Naive B cell (primary cell): Measurements from ENCODE around the gene WWTR1. TPM values are rescaled to one million over a fixed set of nuclear protein-coding genes. Genes with fewer than 3 reads are reported as not detected.

Experiments used
- ATAC-seq, 2 donors: fragments of 150-1000 bp; cut with Tn5 transposase; 2 replicates each; pipeline ENCODE4 v1.10.0; 2021; ENCODE audit warnings: low read depth in 2 of 2, mild to moderate bottlenecking in 2 of 2, moderate library complexity in 2 of 2
- DNase-seq: peaks from one replicate; pipeline ENCODE4 v3.0.0; 2022
- H3K27ac Mint-ChIP-seq, 6 donors: one replicate each; pipeline ENCODE4 v1.8.0; 2020 to 2022; ENCODE audit warnings: mild to moderate bottlenecking in 6 of 6, mixed read lengths in 6 of 6, moderate library complexity in 5 of 6, inconsistent platforms in 2 of 6
- H3K27me3 Mint-ChIP-seq, 3 donors: one replicate each; pipeline ENCODE4 v1.8.0; 2021 to 2022; ENCODE audit warnings: mixed read lengths in 3 of 3, mild to moderate bottlenecking in 1 of 3
- H3K36me3 Mint-ChIP-seq, 2 donors: one replicate each; pipeline ENCODE4 v1.8.0; 2020 to 2022; ENCODE audit warnings: mixed read lengths in 2 of 2, inconsistent platforms in 1 of 2, mild to moderate bottlenecking in 1 of 2
- H3K4me1 Mint-ChIP-seq, 3 donors: one replicate each; pipeline ENCODE4 v1.8.0; 2020 to 2022; ENCODE audit warnings: mixed read lengths in 3 of 3, inconsistent platforms in 1 of 3, mild to moderate bottlenecking in 1 of 3, moderate library complexity in 1 of 3
- H3K4me3 Mint-ChIP-seq, 8 donors: one replicate each; pipeline ENCODE4 v1.8.0; 2020 to 2022; ENCODE audit warnings: mild to moderate bottlenecking in 8 of 8, mixed read lengths in 8 of 8, moderate library complexity in 8 of 8, inconsistent platforms in 2 of 8
- H3K9me3 Mint-ChIP-seq, 7 donors: one replicate each; pipeline ENCODE4 v1.8.0; 2020 to 2022; ENCODE audit warnings: mixed read lengths in 7 of 7, mild to moderate bottlenecking in 5 of 7, inconsistent platforms in 2 of 7, moderate library complexity in 1 of 7
- polyA plus RNA-seq, 6 donors: library from polyadenylated mRNA; unstranded; fragments of 300-500 nt; fragmentation: Illumina TruSeq; gene quantifications; one replicate each; pipeline ENCODE4 v1.2.3, GENCODE V29; 2021; ENCODE audit warnings: low read depth in 6 of 6

Gene WWTR1
- polyA plus RNA-seq, 6 donors from 2014 or later: 0.61 TPM; not detected in 5

DNA sequence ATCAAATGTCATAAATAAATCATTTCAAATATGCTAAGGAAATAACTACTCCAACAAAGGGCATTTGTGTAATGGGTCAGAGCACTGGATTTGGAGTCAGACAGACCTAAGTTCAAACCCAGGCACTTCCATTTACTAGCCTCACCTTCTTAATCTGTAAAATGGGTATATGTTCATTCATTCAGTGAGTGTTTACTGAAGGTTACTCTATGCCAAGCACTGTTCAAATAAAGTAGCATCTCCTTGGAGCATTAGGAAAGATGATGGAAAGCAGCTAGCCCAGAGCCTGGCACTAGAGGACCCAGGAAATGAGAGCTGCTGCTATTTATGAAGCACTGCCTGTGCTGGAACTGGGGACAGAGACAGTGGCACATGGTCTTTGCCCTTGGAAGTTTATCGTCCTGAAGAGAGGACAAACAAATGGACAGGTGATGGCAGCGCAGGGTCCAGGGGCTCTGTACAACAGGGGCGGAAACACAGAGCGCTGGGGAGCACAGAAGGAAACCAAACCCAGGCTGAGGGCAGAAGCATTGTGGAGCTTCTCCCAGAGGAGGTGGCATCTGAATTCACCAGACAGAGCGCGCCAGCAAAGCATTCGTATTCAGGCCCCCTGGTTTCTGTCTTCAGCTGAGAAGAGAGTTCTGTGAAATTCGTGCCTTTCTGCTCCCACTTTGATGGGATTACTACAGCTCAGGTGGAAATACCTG lies 164.4 kb downstream of the WWTR1 start:
- Mint-ChIP-seq H3K27ac (peak overlapping the region in 1 of 6 donors; percentile 83), H3K4me1 (peaks cover 0 to 5% (median 4%) of the 10 kb centered on the region in 3 donors), H3K9me3 (peaks cover 0 to 4% (median 0%) of the 10 kb centered on the region in 7 donors), H3K4me3 (no peak overlapping the region), H3K36me3 (no peaks in the 10 kb centered on the region), H3K27me3 (peaks cover 23 to 39% (median 38%) of the 10 kb centered on the region in 3 donors)
- no peak for ATAC-seq
- no peak for DNase-seq

DNA sequence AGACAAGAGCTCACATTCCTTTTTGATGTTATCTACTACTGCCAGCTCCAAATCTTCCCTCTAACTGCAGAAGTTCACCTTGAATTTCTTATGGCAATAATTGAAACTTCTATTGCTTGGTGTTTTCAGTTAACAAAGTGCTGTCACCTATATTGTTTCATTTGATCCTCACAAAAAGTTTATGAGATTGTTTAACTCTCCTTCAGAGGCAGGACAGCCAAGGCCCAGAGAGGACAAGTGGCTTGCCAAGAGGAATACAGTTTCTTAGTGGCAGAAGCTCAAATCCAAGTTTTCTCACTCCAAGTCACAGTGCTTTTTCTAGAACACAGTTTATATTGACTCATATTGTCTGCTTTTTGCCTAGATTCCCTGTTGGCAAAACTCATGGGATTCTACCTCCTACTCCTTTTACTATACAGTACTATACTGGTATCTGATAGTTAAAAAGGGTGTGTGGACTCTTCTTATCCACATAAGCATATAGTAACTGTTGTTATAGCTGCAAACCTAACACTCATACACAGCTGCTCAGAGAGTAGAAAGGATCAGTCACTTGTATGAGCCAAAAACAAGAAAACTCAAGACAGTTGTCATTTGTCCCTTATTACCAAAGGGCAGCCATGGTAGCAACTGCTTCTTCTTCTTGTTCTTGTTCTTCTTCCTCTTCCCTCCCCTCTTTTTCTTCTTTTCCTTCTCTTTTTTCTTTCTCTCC lies 167.4 kb downstream of the WWTR1 start:
- Mint-ChIP-seq H3K4me1 (peaks cover 0 to 5% (median 4%) of the 10 kb centered on the region in 3 donors), H3K36me3 (no peaks in the 10 kb centered on the region), H3K9me3 (peaks cover 0 to 4% (median 0%) of the 10 kb centered on the region in 7 donors), H3K27ac (peak overlapping the region in 1 of 6 donors; percentile 17), H3K4me3 (no peak overlapping the region), H3K27me3 (peaks cover 25 to 39% (median 36%) of the 10 kb centered on the region in 3 donors)
- ATAC-seq (no peak), DNase-seq (no peak)

DNA sequence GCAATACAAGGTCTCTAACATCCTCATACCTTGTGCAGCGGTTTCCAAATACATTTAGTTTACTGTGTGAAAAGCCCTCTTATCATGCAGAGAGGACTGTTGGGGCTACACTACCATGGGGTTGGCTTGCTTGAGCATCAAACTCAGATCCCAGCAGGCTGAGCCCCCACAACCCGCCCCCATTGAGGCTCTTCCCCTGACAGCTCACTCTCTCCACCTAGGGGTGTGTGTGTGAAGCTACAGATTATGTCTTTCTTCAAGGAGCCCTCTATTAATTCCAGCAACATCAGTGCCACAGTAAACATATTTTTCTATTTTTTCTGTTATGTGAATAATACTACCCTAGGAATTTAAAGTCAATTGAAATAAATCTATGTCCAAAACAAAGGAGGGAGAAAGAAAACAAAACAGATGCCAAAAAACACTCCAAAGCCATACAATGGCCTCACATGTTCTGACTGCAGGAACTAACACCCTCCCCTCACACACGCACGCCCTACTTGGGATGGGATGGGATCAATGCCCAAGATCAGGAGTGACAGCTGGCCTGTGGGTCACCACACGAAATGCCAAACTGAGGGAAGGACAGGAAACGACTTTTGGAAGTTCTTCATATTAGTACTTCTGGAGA lies 168.7 kb downstream of the WWTR1 start:
- ATAC-seq (no peak), DNase-seq (no peak)
- Mint-ChIP-seq H3K27ac (no peak overlapping the region), H3K9me3 (peaks cover 0 to 4% (median 0%) of the 10 kb centered on the region in 7 donors), H3K4me1 (peaks cover 0 to 4% (median 3%) of the 10 kb centered on the region in 3 donors), H3K4me3 (no peak overlapping the region), H3K36me3 (no peaks in the 10 kb centered on the region), H3K27me3 (peaks cover 23 to 39% (median 29%) of the 10 kb centered on the region in 3 donors)

DNA sequence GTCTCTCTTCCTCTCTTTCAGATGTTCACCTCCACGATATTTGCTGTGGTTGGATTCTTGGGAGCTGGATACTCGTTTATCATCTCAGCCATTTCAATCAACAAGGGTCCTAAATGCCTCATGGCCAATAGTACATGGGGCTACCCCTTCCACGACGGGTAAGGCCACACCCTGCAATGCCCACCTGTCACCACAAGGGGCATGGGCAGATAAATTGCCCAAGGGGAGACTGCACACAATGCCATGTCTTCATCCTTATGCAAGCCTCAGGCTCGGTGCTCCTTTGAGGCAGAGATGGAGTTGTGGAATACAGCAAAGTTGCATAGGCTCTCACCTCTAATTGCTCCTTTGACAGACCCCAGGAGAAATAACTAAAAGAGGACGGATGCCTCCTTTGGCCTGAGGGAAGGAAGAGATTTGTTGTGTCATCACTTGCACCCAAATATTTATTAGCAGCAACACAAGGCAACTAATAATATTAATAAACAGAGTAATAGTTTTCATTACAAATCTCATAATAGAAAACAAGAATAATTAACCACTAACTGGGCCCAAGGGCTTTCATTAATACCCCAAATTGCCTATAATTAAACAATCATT lies 170.1 kb downstream of the WWTR1 start:
- H3K4me3 Mint-ChIP-seq: no peak overlapping the region
- peaks cover 0 to 4% (median 0%) of the 10 kb centered on the region in 7 donors for H3K9me3 Mint-ChIP-seq
- H3K27me3 Mint-ChIP-seq: peaks cover 18 to 31% (median 20%) of the 10 kb centered on the region in 3 donors
- H3K4me1 Mint-ChIP-seq: no peaks in the 10 kb centered on the region
- DNase-seq (no peak), ATAC-seq (peak in 1 of 2 donors; percentile 36)
- no peaks in the 10 kb centered on the region for H3K36me3 Mint-ChIP-seq
- no peak overlapping the region for H3K27ac Mint-ChIP-seq

DNA sequence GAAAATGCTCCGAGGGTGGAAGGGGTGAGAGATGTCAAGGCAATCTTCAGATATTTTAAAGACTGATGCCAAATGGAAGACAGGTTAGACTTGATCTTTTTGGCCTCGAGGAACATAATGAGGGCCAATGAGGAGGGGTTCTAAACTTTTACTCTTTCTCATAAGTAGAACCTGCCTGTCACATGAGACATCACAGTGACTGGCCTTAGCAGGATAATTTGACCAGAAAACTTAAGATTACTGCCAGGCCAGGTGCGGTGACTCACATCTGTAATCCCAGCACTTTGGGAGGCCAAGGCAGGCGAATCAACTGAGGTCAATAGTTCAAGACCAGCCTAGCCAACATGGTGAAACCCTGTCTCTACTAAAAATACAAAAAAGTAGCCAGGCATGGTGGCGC lies 171.1 kb downstream of the WWTR1 start:
- no peaks in the 10 kb centered on the region for H3K36me3 Mint-ChIP-seq
- H3K4me3 Mint-ChIP-seq: no peak overlapping the region
- H3K9me3 Mint-ChIP-seq: peaks cover 0 to 4% (median 0%) of the 10 kb centered on the region in 7 donors
- no peak overlapping the region for H3K27ac Mint-ChIP-seq
- H3K27me3 Mint-ChIP-seq: peaks cover 14 to 21% (median 16%) of the 10 kb centered on the region in 3 donors
- no peak for ATAC-seq
- H3K4me1 Mint-ChIP-seq: no peaks in the 10 kb centered on the region
- no peak for DNase-seq

DNA sequence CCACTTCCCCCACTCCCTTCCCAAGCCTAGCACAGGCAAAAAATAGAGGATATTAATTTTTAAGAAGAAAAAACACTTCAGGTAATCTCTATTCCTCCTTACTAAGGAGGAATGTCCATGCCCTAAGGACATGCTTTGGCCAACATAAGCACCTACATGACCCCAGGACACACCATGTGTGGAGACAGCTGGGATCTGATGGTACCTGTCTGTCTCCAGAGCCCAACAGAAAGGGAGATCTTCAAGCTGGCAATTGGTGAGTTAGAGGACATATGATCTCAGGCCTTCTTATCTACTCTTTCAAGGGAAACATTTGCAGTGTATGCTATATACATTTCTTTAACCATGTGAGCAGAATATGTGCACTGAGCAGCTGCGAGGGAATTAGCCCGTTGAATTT lies 176.3 kb downstream of the WWTR1 start:
- no peaks in the 10 kb centered on the region for H3K36me3 Mint-ChIP-seq
- H3K4me1 Mint-ChIP-seq: no peaks in the 10 kb centered on the region
- no peak overlapping the region for H3K27ac Mint-ChIP-seq
- no peak overlapping the region for H3K4me3 Mint-ChIP-seq
- no peaks in the 10 kb centered on the region for H3K27me3 Mint-ChIP-seq
- no peaks in the 10 kb centered on the region for H3K9me3 Mint-ChIP-seq
- no peak for ATAC-seq
- no peak for DNase-seq

DNA sequence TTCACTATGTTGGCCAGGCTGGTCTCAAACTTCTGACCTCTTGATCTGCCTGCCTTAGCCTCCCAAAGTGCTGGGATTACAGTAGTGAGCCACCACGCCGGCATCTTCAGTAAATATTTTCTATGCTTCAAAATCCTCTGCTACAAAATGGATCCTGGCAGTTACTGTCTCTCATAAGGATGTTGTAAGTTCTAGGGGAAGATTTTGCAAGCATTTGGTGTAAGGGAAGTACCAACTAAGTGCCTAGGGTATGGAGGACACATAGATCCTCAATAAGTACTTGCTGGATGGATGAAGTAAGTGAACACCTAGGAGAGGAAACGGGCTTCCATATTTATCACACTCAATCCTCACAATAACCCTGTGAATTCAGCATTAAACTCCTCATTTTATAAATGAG lies 176.8 kb downstream of the WWTR1 start:
- Mint-ChIP-seq H3K27me3 (no peaks in the 10 kb centered on the region), H3K9me3 (no peaks in the 10 kb centered on the region), H3K27ac (no peak overlapping the region), H3K4me1 (no peaks in the 10 kb centered on the region), H3K36me3 (no peaks in the 10 kb centered on the region), H3K4me3 (no peak overlapping the region)
- DNase-seq (no peak), ATAC-seq (no peak)

DNA sequence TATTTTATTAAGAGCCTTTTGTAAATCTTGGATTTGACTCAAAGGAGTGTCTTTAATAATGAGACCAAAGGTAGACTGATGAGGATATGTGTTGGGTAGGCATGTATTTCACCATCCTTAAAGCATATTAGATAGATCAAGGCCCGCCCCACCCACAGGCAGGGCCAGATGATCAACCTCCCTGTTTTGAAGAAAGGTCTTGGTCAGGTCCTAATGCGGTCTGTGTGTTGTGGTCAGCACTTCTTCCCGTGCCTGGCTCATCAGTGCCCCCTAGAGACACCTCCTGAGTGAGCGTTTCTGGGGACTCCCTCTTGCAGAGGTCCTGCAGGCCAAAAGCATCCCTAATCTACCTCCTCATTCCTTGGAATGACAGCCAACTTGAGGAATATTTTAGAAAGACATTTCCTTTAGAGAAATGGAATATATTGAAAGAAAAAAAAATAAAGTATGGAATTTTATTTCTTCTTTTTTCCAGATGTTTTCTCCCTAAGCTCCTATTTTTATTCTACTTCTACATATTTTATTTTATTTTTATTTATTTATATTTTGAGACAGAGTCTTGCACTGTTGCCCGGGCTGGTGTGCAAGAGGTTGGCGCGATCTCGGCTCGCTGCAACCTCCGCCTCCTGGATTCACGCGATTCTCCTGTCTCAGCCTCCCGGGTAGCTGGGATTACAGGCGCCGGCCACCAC lies 177.4 kb downstream of the WWTR1 start:
- no peaks in the 10 kb centered on the region for H3K4me1 Mint-ChIP-seq
- H3K9me3 Mint-ChIP-seq: no peaks in the 10 kb centered on the region
- ATAC-seq: no peak
- H3K36me3 Mint-ChIP-seq: no peaks in the 10 kb centered on the region
- no peak overlapping the region for H3K27ac Mint-ChIP-seq
- DNase-seq: no peak
- H3K4me3 Mint-ChIP-seq: no peak overlapping the region
- no peaks in the 10 kb centered on the region for H3K27me3 Mint-ChIP-seq

DNA sequence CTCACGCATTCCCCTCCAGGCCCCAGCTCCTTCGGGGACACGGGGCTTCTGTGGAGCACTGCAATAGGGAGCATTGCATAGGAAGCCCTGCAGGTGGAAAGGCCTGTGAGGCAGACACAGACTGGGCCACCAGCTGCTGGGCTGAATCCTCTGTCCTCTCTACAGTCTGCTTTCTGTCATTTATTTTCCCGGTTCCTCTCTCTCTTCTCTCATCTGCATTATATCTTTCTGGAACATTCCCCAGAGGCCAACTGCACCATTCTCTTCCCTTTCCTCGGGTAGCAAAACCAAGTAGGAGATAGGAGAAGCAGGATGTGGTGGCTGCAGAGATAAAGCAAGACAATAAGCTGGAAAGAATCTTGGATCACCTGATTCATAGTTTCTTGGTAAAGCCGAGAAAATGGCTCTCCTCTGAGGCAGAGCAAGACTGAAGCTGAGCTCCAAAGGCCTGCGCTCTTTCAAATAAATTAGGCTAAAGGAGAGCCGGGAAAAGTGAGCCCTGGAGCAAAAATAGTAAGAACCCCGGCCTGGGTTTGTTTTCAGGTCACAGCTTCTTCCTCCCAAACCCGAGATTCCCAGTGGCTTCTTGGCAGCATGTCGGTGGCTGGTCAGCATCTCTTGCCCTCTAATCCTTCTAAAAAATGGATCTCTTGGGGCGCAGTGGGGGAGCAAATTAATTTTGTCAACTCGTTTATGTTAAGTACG lies 178.1 kb downstream of the WWTR1 start:
- no peak overlapping the region for H3K4me3 Mint-ChIP-seq
- H3K4me1 Mint-ChIP-seq: no peaks in the 10 kb centered on the region
- peak overlapping the region in 1 of 6 donors; percentile 37 for H3K27ac Mint-ChIP-seq
- no peaks in the 10 kb centered on the region for H3K36me3 Mint-ChIP-seq
- H3K27me3 Mint-ChIP-seq: no peaks in the 10 kb centered on the region
- no peaks in the 10 kb centered on the region for H3K9me3 Mint-ChIP-seq
- no peak for ATAC-seq
- DNase-seq: no peak

DNA sequence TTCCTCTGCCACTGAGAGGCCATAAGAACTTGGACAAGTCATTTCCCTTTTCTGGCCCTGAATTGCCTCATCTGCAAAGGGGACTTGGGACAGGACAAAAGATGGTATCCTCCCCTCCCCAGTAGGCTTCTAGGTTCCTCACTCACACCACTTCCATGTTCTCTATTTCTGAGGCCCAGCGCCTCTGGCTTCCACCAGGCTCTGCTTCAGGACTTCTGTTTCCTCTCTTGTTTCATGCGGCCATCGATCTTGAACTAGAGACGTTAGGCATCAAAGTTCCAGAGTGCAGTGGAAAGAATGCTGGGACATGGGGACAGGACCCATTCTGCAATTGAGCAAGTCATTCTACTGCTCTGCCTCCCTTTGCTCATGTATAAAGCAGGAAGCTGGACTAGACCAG lies 181.6 kb downstream of the WWTR1 start:
- no peak for ATAC-seq
- Mint-ChIP-seq H3K27me3 (peaks cover 0 to 9% (median 3%) of the 10 kb centered on the region in 3 donors), H3K4me3 (no peak overlapping the region), H3K36me3 (no peaks in the 10 kb centered on the region), H3K9me3 (no peaks in the 10 kb centered on the region), H3K27ac (no peak overlapping the region), H3K4me1 (no peaks in the 10 kb centered on the region)
- no peak for DNase-seq

DNA sequence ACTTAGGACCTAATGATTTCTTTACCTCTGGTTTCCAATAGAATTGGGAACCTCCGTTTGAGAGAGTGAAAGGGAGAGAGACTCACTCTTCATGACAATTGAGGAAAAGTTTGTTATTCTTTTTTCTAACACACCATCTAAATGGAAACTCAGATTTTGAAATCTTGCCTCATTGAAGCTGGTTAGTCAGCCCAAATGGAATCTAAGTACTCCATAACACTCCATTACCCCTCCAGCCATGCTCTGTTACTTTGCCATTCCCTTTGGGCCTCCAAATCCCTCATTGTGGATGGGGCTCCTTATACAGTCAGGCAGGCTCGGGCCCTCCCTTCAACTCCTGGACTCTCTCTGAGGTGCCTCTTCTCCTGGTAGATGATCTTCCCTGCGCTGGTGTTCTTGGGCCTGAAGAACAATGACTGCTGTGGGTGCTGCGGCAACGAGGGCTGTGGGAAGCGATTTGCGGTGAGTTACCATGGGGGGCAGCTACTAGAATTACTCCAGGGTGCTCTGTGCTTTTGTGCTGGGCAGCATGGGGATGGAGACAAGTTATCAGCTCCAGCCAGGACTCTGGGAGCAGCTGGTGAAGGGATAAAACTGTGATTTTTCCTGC lies 182.3 kb downstream of the WWTR1 start:
- peaks cover 0 to 9% (median 3%) of the 10 kb centered on the region in 3 donors for H3K27me3 Mint-ChIP-seq
- ATAC-seq (no peak), DNase-seq (no peak)
- H3K27ac Mint-ChIP-seq: no peak overlapping the region
- no peaks in the 10 kb centered on the region for H3K9me3 Mint-ChIP-seq
- H3K36me3 Mint-ChIP-seq: no peaks in the 10 kb centered on the region
- H3K4me1 Mint-ChIP-seq: no peaks in the 10 kb centered on the region
- no peak overlapping the region for H3K4me3 Mint-ChIP-seq

DNA sequence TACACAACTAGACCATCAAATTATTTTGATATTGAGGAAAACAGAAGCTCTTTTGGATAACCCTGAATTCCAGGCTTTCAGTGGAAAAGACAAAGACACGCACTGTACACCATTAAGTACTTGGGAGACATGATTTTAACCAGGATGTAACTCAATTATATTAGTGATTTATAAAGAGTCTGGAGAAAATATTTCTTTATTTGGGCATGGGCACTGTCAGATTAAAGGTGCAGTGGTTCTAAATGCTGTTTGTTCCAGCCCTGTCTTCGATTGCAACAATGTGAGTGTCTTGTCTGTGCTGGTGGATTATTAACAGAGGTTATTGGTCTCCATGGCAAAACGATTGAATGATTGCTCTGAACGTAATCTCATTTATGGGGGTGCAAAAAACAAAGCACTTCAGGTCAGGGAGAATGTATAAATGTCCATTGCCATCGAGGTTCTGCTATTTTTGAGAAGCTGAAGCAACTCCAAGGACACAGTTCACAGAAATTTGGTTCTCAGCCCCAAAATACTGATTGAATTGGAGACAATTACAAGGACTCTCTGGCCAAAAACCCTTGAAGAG lies 183.5 kb downstream of the WWTR1 start, which contains the start of gene TM4SF4:
TM4SF4 (plus strand) TSS at position 448 of the 568 bp plus-strand sequence. CDS start 181 bp downstream, outside the sequence.
- Mint-ChIP-seq H3K27me3 (peaks cover 0 to 9% (median 3%) of the 10 kb centered on the region in 3 donors), H3K4me3 (no peak within 1 kb of the TSS), H3K36me3 (no peaks in the 10 kb centered on the region), H3K9me3 (no peaks in the 10 kb centered on the region), H3K4me1 (no peaks in the 10 kb centered on the region), H3K27ac (peak within 1 kb of the TSS in 2 of 6 donors; percentile 28 to 29)
- DNase-seq: no peak
- no peak for ATAC-seq
